A204.1 (cell line): Measurements from ENCODE around the gene TPSB2.
"Not testable (repeated sequence)": the region's sequence is repeated elsewhere in the genome, so short reads cannot be mapped to it uniquely, and the experiment has no call there.

Experiments
- FAIRE-seq: peaks from 2 replicates; lab custom pipeline; 2012; peaks lifted over from hg19 to GRCh38; lab: Jason Lieb, UNC

Gene TPSB2

DNA sequence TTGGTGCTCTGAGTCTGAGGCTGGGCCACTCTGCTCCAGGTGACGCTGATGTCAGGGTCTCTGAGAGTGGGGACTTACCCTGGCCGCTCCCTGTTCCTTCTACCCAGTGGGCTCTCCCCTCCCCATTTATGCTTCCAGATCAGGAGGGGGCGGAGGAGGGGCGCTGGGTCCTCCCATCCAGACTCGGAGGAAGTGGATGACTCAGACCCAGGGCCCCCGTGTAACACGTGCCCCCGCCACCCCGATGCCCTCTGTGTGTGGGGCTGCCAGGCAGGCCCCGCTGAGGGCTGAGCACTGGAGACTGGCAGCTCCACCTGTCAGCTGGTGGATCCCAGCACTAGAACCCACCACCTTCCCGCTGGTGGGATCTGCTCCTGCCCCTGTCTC lies at the start of gene TPSB2:
Gene TPSB2 (minus strand): TSS at position 101 of the 387 bp plus-strand sequence. CDS start 233 bp downstream, outside the sequence.
- FAIRE-seq, result not testable (repeated sequence)

DNA sequence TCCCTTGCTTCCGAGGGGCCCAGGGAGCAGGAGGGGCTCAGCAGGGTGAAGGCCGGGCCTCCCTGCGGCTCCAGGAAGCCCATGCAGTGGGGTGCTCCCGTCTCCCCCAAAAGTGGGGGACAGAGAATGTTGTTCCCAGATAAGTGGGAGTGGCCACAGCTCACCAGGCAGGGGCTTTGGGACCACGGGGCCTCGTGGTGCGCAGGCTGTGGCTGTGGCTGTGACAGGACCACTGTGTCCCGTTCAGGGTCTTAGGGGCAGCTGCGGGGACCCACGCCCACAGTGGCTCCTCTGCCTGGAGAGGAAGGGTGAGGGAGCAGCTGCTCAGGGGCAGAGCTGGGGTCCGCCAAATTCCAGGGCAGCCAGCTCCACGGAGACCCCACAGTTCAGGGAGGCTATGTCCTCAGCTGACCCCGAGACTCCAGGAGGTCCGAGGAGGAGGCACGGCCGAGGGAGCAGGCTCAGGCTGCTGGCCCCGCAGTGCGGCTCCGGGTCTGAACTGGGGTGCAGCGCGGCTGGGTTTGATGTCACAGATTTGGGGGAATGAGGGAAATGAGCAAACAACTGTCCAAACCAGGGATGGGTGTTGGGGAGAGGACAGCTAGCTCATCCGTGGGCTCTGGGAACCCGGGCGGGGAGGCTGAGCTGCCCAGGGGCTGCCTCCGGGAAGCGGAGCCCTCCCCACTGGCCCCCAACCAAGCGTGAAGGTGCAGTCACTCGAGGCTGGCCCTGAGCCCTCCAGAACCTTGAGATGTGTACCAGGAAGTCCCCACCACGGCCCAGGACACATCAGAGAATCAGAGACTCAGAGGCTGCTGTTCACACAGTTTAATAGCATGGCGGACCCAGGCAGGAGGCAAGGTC lies 49.3 kb upstream of the TPSB2 start:
- no peak for FAIRE-seq

DNA sequence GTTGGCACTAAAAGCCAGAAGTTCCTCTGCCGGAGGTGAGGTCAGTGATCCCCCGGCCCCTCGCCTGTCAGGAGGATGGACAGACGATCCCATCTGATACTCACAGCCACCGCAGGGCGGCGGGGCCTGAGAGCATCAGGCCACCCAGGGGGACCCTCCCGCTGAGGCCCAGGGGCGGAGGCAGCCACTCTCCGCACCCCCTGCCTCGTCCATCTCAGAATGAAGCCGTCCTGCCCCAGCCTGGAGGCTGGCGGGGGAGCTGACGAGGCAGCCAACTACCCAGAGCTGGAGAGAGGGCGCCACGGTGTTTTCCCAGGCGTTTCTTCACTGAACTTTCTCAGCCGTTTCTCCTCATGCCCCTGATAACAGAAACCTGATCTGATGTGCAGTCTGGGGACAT lies 48.5 kb upstream of the TPSB2 start:
- no peak for FAIRE-seq

DNA sequence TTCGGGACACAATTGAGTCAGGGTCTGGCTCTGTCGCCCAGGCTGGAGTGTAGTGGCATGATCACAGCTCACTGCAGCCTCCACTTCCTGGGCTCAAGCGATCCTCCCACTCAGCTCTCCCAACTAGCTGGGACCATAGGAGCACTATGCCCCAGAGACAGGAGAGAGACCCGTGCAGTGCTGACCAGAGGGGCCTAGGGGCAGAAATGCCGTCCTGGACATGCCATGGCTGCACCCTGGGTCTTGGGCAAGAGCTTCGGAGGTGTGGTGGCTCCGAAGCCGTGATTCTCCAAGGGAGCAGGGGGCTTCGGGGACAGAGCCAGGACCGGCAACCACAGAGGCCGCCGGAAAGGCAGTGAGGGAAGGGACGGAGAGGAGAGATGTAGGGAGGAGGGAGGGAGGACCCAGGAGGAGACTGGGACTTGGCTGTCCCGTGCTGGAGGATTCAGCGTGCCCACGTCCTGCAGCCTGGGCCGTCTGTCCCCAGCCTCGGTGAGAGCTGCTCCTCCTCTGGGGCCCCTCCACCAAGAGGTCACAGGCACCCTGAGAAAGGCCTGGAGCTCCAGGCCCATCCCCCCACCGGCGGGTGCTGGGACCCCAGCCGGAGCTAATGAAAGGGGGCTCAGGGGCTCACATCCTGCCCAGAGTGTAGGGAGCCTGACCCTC lies 47.8 kb upstream of the TPSB2 start:
- FAIRE-seq, result no peak

DNA sequence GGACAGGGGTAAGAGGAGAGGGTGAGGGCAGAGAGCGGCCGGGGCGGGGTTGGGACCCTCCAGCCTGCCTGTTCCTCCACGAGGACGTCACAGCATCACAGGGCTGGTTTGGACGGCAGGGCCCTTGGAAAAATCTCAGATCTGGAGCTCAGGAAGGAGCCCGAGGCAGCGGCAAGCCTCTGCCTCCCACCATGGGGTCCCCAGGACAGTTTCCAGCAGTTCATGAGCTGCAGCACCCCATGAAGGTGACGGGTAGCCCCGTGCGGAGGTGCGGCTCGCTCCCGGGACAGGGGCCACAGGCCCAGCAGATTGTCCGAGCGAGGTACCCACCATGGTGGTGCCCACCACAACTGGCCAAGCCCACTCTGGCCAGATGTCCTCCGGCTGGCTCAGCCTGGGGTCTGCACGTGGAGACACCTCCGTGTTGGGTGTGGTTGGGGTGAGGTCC lies 47.2 kb upstream of the TPSB2 start:
- no peak for FAIRE-seq

DNA sequence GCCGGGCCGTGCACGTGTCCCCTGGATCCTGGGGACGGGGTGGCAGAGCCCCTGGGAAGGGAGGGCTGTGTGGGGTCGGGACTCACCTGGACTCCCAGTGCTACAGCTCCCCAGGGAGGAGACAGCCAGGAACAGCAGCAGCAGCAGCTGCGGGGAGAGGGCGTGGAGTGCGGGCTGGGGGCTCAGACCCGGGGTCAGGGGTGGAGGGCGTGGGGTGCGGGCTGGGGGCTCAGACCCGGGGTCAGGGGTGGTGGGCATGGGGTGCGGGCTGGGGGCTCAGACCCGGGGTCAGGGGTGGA lies 46.5 kb upstream of the TPSB2 start:
- FAIRE-seq, result no peak

DNA sequence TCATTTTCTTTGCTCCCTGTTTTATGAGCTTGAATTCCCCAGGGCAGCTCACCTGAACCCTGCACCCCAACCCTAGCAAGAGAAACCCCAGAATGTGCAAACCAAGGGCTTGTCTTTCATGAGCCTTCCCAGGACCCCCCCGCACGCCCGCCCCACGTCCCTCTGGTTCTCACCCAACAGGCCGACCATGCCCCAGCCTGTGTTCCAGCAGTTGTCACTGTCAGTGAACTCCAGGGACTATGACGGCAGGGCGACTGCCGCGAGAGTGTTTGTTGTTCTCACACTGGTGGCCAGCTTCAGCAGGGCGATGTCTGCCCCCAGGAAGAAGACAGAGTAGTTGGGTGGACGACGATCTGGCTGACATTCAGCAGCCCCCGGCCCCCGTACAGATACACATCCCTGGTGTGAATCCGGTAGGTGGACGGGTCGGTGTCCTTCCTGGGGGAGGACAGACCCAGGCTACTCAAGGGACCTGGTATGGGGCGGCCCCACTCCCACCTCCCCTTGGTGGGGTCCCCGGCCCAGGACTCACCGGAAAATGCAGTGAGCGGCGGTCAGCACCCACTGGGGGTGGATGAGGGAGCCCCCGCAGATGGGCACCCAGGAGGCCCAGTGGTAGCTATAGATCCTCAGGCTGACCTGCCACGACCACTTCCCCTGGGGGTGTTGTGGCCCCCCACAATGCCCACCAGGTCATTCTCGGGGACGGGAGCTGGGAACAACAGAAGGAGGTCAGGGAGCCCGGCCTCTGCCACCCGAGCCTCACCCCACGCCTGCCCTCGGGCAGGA lies 46.0 kb upstream of the TPSB2 start:
- FAIRE-seq, result no peak

DNA sequence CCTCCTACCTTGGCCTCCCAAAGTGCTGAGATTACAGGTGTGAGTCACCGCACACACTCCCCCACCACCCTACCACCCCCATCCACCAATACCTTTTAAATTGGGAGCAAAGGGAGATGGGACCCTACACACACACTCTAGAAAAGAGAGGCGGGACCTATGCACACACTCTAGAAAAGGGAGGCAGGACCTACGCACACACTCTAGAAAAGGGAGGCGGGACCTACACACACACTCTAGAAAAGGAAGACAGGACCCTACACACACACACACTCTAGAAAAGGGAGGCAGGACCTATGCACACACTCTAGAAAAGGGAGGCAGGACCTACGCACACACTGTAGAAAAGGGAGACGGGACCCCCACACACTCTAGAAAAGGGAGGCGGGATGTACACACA lies 44.8 kb upstream of the TPSB2 start:
- no peak for FAIRE-seq

DNA sequence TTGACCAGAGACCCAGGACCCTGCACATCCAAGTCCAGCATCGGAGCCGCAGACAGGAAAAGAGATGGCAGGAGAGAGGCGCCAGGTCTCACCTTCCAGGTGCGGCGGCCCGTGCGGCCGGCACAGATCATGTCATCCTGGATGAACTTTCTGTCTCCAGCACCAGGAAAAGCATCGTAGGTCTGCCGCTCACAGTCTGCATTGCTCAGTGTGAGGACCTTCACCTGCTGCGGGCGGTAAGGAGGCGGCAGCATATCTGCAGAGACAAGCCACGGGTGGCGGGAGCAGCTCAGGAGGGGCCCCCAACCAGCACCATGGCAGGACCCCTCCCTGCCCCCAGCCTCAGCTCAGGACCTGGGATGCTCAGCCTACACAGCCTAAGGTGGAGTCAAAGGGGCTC lies 43.8 kb upstream of the TPSB2 start:
- FAIRE-seq, result no peak

DNA sequence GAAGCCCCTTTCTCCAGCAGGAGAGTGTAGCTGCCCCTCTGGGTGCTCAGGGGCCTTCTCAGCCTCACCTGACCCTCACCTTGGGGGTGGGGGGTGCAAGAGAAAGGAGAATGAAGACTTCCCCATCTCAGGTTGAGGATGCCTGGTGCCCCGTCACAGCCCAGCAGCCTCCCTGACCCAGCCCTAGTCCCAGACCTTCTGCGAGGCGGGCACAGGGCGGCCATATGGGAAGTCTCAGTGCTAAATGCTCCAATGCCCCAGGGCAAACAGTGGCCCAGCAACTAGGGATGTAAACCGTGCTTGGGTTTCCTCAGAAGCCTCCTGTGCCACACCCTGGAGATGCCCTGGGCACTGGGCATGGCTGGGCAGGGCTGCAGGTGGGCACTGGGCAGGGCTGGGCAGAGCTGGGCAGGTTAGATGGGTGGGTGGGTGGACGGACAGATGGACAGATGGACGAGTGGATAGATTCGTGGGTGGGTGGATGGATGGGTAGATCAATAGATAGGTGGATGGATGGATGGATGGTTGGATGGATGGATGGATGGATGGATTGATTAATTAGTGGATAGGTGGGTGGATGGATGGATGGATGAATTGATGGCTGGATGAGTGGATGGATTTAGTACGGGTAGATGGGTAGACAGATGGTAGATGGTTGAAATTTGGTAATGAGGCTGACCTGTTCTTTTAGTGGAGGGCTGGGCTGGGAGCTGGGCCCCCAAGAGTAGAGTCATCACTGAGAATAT lies 42.6 kb upstream of the TPSB2 start:
- no peak for FAIRE-seq

DNA sequence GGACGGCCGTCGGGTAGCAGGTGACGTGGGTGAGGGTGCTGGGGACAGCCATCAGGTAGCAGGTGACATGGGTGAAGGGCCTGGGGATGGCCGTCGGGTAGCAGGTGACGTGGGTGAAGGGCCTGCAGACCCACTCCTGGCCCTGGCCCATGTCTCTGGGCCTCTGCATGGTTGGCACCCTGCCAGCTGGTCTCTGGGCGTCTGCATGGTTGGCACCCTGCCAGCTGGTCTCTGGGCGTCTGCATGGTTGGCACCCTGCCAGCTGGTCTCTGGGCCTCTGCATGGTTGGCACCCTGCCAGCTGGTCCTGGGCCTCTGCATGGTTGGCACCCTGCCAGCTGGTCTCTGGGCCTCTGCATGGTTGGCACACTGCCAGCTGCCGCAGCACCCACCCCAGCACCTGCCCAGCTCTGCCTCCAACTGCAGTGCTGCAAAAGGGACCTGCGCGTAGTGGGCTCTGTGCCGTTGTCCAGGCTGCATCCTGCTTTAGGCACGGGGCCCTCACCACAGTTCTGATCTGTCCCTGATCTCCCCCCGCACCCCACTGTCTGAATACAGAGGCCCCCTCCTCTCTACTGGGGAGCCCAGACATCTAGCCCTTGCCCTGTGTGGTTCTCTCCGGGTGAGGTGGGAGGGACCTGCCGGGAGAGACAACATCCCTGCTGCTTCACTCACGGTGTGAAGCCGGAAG lies 41.9 kb upstream of the TPSB2 start:
- not testable (repeated sequence) for FAIRE-seq

DNA sequence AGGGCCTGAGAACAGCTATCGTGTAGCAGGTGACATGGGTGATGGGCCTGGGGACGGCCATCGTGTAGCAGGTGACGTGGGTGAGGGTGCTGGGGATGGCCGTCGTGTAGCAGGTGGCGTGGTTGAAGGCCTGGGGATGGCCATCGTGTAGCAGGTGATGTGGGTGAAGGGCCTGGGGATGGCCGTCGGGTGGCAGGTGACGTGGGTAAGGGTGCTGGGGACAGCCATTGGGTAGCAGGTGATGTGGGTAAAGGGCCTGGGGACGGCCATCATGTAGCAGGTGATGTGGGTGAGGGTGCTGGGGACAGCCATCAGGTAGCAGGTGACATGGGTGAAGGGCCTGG lies 41.4 kb upstream of the TPSB2 start:
- FAIRE-seq, result no peak

DNA sequence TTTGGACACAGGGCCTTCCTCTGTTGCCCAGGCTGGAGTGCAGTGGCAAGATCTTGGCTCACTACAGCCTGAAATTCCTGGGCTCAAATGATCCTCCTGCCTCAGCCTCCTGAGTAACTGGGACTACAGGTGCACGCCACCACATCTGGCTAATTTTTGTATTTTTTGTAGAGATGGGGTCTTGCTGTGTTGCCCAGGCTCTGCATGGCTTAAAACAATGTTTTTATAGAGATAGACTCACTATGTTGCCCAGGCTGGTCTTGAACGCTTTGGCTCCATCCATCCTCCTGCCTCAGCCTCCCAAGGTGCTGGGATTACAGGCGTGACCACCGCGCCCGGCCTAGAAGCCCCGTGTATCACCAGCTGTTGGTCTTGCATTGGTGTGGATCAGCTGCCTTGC lies 39.4 kb upstream of the TPSB2 start:
- FAIRE-seq, result not testable (repeated sequence)

DNA sequence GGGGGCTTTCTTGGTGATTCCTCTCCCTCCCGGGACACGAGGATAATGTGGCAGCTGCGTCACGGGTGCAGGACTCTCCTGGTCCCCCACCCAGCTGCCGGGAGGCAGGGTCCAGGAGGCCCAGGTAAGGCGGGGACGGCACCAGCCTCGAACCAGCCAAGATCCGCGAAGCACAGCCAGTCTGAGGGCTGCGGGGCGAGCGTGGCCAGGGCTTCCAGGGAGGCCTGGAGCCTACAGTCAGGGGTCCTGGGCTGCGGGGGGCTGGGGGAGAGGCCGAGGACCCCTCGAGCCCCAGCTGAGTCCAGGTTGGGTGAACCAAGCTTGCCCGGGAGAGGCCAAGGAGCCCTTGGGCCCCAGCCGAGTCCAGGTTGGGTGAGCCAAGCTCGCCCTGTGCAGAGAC lies 35.8 kb upstream of the TPSB2 start:
- FAIRE-seq, result no peak

DNA sequence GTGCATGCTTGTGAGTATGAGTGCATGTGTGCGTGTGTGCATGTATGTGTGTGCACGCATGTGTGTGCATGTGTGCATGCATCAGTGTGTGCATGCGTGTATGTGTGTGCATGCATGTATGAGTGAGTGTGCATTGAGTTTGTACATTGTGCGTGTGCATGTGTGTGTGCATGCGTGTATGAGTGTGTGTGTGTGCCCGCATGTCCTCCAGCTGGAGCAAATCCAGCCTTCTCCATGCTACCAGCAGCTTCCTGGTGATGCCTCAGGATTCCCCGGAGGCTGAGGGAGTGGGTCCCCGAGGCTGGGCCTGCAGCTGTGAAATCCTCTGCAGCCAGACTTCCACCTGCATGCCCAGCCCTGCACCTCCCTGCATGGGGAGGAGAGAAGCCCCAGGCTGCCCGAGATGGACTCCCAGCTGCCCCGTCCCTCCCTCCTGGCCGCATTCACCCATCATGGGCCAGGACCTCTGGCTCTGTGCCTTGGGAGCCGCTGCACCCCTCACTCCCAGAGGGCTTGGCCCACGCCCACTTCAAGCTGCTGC lies 35.2 kb upstream of the TPSB2 start:
- no peak for FAIRE-seq

DNA sequence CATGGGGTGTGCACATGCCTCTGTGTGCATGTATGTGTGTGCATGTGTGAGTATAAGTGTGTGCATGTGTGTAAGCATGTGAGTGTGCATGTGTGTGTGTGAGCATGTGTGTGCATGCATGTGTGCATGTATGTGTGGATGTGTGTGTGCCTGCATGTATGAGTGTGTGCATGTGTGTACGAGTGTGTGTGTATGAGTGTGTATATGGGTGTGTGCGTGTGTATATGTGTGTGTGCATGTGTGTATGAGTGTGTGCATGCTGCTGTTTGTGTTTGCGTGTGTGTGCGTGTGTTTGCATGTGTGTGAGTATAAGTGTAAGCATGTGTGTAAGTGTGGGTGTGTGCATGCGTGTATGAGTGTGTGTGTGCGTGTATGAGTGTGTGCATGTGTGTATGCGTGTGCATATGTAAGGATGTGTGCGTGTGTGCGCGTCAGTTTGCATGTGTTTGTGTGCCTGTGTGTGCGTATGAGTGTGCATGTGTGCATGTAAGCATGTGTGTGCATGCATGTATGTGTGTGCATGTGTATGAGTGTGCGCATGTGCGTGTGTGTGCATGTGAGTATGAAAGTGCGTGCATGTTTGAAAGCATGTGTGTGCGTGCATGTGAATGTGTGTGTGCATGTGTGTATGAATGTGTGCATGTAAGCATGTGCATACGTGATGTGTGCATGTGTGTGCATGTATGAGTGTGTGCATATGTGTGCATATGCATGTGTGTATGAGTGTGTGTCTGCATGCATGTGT lies 34.5 kb upstream of the TPSB2 start:
- no peak for FAIRE-seq

DNA sequence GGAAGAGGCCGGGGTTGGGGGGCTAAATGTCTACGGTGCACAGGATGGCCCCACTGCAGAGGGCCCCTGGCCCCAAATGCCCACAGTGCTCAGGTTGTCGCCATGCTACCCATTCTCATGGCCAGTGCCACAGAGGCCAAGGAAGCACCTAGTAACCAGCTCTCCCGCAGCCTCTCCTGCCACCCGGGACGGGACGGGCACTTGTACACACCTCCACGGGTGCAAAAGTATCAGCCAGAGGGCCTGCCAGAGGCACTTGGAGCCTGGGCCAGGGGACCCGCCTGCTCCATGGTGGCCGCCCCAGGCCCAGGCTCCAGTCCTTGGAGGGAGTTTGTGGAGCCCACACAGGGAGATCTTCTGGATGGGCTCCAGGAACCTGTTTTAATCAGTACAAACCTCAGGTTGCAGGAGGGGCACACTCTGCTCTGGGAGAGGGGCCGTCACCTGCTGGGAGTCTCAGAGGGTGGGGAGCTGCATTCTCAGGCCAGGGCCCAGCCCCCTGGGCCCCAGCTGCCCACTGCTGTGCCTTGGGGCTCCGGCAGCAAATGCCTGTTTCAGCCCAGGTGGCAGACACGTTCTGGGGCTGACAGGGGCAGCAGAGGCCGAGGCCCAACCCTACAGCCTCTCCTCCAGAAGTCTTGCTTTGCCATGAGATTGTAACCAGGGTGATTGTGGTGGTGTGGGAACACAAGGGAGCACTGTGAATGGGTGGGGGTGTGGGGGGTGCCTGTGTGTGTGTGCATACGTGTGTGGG lies 33.8 kb upstream of the TPSB2 start:
- no peak for FAIRE-seq

DNA sequence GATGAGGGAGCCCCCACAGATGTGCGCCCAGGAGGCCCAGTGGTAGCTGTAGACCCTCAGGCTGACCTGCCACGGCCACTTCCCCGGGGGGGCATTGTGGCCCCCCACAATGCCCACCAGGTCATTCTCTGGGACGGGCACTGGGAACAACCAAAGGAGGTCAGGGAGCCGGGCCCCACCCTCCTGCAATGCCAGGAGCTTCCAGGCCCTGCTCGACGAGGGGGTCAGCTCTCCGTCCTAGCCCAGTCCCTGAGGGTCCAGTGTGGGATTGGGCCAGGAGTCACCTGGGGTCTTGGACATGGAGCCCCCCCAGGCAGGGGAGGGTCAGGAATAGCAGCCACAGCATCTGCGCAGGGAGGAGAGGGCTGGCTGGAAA lies 32.9 kb upstream of the TPSB2 start:
- FAIRE-seq, result no peak

DNA sequence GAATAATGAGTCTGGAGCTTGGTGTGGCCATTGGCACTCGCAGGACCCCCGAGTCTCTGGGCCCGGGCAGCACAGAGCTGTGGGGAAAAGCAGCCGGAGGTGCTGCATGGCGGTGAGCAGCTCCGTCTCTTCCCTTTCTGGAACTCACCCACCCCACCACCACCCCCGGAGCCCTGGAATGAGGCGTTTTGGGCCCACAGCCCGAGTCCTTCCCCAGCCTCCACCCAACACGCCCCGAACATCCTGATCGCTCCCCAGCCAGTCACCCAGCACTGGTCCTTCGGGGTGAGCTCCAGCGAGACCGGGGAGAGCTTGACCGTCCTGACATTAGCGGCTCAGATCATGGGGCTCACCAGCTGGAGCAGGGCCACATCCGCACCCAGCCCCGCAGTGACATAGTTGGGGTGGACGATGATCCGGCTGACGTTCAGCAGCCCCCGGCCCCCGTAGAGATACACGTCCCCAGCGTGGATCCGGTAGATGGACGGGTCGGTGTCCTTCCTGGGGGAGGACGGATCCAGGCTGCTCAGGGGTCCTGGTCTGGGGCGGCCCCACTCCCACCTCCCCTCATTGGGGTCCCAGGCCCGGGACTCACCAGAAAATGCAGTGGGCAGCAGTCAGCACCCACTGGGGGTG lies 32.3 kb upstream of the TPSB2 start:
- no peak for FAIRE-seq
